GM10248 (cell line): ENCODE data around the gene TTI1.

ENCODE experiments used
- CTCF ChIA-PET: fragments of 300-600 bp; sonication (Branson Sonifier 250); formaldehyde crosslinking; extraction: SDS; loops from one replicate; lab custom pipeline; 2021; ENCODE audit warnings: antibody characterized with exemption; lab: Yijun Ruan, JAX
- POLR2A ChIA-PET: fragments of 350-650 bp; sonication (Branson Sonifier 250); formaldehyde crosslinking; extraction: SDS; loops from one replicate; lab custom pipeline; 2020; ENCODE audit warnings: antibody characterized with exemption; lab: Yijun Ruan, JAX
- DNase-seq: peaks from one replicate; pipeline ENCODE4 v3.0.0; 2012; ENCODE audit errors: extremely low spot score
- TF ChIP-seq, protein P1 (sequence below): IDR thresholded peaks from 2 replicates; pipeline ENCODE4 v1.5.1; 2012; ENCODE audit warnings: mild to moderate bottlenecking, low read depth; ENCODE audit errors: extremely low read depth, missing control alignments, control extremely low read depth

Gene TTI1

DNA sequence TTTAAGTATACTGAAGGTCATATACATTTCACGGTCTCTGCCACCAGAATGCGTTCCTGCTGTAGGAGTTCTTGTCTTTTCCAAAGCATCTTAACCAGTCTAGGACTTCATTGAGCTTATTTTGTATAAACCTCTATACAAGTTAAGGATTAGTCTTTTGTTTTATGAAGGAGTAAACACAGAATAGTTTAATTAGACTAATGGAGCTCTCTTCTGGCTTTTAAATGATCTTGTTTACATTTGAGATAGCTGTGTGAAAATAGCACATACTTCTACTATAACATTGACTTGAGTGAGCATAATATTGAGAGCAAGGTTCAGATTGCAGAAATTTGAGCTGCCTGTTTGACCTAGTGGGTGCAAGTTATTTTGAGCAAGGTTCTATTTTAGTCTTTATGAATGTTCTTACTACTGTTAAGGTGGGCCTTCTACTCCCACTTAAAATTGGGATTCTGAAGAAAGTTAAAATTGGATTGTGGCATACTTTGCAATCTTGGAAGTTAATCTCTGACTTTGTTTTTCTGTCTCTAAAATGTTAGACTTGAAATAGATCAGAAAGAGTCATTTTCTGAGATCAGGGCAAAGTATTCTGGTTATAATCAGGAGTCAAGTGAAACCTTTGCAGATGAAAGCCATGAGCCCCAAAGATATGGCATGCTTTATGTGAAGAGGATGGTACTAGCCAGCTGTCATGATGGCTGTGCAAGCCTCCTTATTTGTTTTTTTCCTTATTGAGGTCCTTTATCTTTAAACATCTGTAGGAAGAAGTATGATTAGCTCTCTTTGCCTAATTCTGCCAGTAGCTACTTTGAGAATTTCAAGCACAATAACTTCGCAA is 42.1 kb upstream of the TTI1 start:
- ChIA-PET CTCF (interaction anchor here (0.7 to 8.8 kb wide), 12 partner anchors 13 to 147 kb away, joined by 3 to 144 read pairs (median 26); no protein-coding TSS in a partner anchor), POLR2A (interaction anchor here (0.7 kb wide), 1 partner anchor 27 kb away, joined by 3 read pairs; no protein-coding TSS in a partner anchor)

DNA sequence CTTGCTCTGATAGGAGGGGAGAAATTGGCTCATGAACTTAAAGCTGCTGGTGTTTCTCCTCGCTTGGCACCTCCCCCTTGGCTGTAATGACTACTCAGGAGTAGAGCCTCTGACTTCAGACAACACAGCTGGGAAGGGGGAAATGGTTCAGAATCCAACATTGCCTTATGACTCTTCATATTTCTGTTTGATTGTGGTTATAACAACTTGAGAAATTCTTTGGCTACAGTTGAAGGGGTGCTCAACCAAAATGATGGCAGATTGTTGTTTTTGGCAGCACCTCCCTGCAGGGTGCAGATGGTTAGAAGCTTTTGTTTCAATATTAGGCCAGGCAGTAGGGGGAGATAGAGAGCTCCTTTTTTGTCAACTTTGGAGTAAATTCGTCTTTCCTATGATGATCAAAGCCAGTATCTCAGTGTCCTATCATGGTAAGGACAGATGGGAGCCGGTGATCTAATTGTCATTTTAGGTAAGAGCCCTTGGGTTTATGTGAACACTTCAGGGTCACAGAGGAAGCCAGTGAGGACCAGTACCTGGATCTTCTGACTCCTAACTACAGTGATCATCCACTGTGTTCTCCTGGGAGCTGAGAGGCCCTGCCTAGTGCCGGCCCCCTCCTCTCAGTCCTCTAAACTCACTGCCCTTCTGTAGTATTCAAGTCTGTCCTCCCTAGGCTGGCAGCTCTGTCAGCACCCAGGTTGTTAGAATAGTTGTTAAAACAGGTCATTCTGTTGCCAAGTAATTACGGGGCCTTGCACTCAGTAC is 40.2 kb upstream of the TTI1 start:
- peak; percentile 46 for DNase-seq
- TF ChIP-seq, protein P1, sequence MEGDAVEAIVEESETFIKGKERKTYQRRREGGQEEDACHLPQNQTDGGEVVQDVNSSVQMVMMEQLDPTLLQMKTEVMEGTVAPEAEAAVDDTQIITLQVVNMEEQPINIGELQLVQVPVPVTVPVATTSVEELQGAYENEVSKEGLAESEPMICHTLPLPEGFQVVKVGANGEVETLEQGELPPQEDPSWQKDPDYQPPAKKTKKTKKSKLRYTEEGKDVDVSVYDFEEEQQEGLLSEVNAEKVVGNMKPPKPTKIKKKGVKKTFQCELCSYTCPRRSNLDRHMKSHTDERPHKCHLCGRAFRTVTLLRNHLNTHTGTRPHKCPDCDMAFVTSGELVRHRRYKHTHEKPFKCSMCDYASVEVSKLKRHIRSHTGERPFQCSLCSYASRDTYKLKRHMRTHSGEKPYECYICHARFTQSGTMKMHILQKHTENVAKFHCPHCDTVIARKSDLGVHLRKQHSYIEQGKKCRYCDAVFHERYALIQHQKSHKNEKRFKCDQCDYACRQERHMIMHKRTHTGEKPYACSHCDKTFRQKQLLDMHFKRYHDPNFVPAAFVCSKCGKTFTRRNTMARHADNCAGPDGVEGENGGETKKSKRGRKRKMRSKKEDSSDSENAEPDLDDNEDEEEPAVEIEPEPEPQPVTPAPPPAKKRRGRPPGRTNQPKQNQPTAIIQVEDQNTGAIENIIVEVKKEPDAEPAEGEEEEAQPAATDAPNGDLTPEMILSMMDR: peak; percentile 58
- POLR2A ChIA-PET: interaction anchor here (0.6 kb wide), 1 partner anchor 35 kb away, joined by 6 read pairs; no protein-coding TSS in a partner anchor
- CTCF ChIA-PET: interaction anchor here (0.7 to 8.8 kb wide), 51 partner anchors 11 to 895 kb away, joined by 3 to 144 read pairs (median 4); partner anchors contain the start of genes CTNNBL1 and TGM2

More for the DNA sequence above, 42.1 kb upstream of the TTI1 start:
- no peak for DNase-seq
- TF ChIP-seq, protein P1: no peak

DNA sequence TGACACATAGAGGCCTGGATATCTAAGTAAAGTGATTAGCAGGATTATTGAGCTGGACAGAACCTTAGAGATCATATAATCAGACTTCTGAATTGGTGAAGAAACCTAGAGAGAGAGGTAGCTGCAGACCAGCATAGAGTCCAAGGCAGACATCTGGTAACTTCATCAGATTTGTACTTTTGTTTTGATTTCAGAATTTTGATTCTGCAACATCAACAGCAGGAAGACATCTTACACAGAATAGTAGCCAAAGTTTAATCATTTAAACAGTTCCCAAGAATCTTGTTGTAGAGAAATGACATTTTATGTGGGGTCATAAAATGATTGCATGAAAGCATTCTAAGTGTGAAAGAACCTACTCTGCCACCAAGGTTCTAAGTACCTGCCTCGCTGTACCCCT is 39.6 kb upstream of the TTI1 start:
- DNase-seq: no peak
- CTCF ChIA-PET: interaction anchor here (0.7 to 8.8 kb wide), 49 partner anchors 10 to 894 kb away, joined by 3 to 144 read pairs (median 4); partner anchors contain the start of genes CTNNBL1 and TGM2
- POLR2A ChIA-PET: no interaction called here
- TF ChIP-seq, protein P1: no peak

DNA sequence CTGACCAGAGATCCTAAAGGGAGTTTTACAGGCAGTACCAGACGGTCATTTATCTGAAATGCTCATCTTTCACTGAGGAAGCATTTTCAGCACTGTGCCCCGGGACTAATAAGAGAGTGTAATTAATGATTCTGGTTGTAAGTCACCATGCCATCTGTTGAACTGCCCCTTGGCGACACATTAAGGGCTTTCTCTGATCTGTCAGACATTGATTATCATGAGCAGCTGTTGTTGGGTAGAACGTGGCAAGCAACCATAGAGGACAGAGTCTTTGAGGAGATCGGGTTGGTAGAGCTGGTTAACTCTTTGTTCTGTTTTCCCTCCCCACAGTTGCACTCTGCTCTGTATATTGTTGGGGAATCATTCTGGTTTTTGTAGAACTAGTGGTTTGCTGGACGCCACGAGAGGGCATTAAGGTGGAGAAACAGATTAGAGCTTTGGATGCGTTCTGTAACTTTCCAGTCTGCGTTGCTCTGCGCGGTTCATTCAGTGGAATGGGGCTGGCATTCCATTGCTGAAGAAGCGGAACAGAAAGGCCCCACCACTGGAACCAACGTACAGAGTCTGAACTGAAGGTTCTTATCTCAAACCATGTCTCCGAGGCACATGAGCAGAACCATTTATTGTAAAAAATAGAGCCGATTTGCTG is 34.6 kb upstream of the TTI1 start:
- TF ChIP-seq, protein P1: no peak
- CTCF ChIA-PET: interaction anchor here (0.7 to 20.3 kb wide), 7 partner anchors 8 to 152 kb away, joined by 3 to 302 read pairs (median 4); no protein-coding TSS in a partner anchor
- DNase-seq: no peak
- POLR2A ChIA-PET: no interaction called here

DNA sequence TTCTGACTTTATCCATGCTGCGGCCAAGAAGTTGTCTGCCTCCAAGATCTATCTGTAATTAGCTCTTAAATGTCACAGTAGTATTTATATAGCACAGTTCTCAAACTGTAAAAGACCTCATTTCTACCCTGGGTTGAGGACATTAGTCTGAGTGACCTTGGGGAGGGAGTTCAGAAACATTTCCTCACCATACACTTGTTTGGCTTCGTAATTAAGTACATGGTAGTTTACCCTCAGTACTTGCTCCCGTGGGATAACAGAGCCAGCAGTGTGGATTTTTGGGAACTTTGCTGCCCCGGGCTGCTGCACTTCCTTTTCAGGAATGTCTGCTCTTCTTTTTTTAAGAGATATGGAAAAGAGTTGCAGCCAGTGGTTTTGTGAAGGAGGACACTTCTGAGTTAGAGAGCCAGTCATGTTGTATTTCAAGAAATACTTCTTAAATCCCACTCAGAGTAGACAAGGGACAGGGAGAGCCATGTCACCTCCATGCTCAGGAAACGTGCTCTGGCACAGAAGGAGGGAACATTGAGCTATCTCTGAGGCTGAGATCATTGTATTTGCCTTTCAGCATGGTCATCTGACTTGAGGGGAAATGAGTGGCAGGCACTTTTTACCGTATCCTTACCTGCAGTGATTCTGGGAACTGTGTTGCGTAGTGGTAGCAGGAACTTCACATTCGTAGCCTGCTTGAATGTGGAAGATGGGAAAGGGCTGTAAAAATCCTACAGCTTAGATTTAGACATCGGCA is 33.9 kb upstream of the TTI1 start:
- DNase-seq: no peak
- TF ChIP-seq, protein P1: no peak
- ChIA-PET POLR2A (no interaction called here), CTCF (interaction anchor here (0.7 to 20.3 kb wide), 7 partner anchors 8 to 153 kb away, joined by 3 to 302 read pairs (median 4); no protein-coding TSS in a partner anchor)
